Right ventricle myocardium inferior (tissue), 1 donor: ENCODE measurements around the gene PACS1. TPM values are rescaled to one million over a fixed set of nuclear protein-coding genes. Genes with fewer than 3 reads are reported as not detected.
"Not testable (repeated sequence)": the region's sequence is repeated elsewhere in the genome, so short reads cannot be mapped to it uniquely, and the experiment has no call there.

ENCODE experiments used
- ATAC-seq: fragments of 200-7000 bp; cut with Tn5 transposase; one replicate; pipeline ENCODE4 v1.9.1; 2020; ENCODE audit warnings: mild to moderate bottlenecking, moderate library complexity
- DNase-seq: peaks from one replicate; pipeline ENCODE4 v3.0.0; 2021; ENCODE audit errors: missing footprints
- intact Hi-C: fragments of 100-400 bp; cut with DNase I; formaldehyde crosslinking; loops from one replicate; pipeline ENCODE4 v1.11.0; 2022
- total RNA-seq: library from RNA; stranded (reverse); fragmentation: NEBNext Ultra II Directional; extraction: Animal tissue kit (Norgen Biotek cat#: 25700); gene quantifications from one replicate; pipeline ENCODE4 v1.2.1, GENCODE V29; 2021
- donor health status: DM: no; HTN: yes; CAD: no; lungs with severe emphysema.

The PACS1 gene
- total RNA-seq, 1 donor from 2014 or later: 50.7 TPM

DNA sequence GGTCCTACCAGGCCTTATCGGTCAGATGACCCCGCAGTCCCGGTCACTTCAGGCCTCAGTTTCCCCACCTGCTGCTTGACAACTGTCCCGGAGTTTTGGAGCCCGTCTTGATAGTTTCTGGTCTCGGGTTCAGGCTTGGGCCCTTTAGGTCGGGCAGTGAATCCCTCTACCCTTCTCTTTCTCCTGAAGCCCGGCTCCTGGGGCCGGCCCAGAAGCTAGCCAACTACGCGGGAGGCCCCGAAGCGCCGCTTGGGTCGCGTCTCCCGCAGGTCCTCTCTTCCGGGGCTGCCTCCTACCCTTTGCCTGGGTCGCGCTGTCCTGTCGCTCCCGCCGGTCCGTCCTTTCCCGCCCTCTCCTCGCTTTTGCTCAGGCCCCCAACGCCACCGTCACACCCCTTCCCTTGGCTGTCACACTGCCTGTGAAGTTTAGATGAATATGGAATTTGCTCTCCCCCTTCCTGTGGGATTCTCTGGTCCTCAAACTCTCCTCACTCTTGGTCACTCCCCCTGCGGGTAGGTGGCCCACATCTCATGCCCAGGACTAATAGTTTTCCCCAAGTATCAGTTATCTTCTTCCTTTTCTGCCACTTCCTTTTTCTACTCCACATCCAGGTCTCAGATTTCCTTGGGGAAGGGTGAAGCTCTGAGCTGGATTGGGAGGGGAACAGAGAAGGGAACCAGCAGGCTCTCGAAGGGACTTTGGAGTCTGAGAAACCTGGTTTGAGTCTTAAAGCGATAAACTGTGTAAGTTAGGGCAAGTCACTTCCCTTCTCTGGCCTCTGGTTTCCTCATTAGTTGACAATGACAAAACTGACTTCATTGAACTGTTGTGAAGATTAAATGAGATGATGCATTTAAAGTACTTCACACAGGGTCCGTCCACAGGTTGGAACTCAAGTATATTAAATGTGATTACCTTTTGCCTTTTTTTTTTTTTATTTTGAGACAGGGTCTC is 199.2 kb downstream of the PACS1 start:
- no peak for ATAC-seq
- no peak for DNase-seq
- intact Hi-C loops: no loop called here

DNA sequence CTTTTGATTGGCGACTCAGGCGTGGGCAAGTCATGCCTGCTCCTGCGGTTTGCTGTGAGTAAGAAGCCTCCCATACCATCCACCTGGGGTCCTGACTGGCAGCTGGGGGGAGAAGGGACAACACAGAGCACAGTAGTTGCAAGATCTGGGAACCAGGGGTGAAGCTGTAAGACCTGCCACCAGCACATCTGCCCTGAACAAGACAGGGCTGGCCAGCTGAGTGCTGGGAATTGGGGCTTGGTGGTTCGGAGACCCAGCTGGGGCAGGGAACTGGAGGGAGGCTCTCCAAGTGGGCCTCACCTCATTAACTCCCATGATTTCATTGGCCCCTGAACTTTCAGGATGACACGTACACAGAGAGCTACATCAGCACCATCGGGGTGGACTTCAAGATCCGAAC is 201.7 kb downstream of the PACS1 start:
- ATAC-seq: no peak
- intact Hi-C loops: no loop called here
- DNase-seq: no peak

GRCh38 chr11:66272596-66272995 is 202.5 kb downstream of the PACS1 start:
- DNase-seq (no peak), ATAC-seq (no peak)
- intact Hi-C loops: no loop called here

GRCh38 chr11:66274219-66274618 is 204.1 kb downstream of the PACS1 start:
- intact Hi-C loops: no loop called here
- no peak for DNase-seq
- no peak for ATAC-seq

GRCh38 chr11:66275396-66275795 is 205.3 kb downstream of the PACS1 start:
- no peak for ATAC-seq
- intact Hi-C loops: no loop called here

GRCh38 chr11:66275984-66276612 is 206.0 kb downstream of the PACS1 start:
- DNase-seq: no peak
- intact Hi-C loops: no loop called here
- ATAC-seq: no peak

More at GRCh38 chr11:66275396-66275795, 205.3 kb downstream of the PACS1 start:
- DNase-seq: no peak

- intact Hi-C loops, ATAC-seq, DNase-seq: not testable (repeated sequence)
Observed at GRCh38 chr11:66276619-66277018, 206.5 kb downstream of the PACS1 start.

DNA sequence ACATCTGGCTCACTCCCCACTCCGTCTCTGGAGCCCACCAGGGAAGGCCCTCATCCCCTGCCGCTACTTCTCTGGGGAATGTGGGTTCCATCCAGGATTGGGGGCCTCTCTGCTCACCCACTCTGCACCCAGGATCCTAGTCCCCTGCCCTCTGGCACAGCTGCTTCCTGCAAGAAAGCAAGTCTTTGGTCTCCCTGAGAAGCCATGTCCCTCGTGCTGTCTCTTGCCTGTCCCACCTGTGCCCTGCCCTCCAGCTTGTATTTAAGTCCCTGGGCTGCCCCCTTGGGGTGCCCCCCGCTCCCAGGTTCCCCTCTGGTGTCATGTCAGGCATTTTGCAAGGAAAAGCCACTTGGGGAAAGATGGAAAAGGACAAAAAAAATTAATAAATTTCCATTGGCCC is 207.0 kb downstream of the PACS1 start:
- DNase-seq, intact Hi-C loops, ATAC-seq: not testable (repeated sequence)

DNA sequence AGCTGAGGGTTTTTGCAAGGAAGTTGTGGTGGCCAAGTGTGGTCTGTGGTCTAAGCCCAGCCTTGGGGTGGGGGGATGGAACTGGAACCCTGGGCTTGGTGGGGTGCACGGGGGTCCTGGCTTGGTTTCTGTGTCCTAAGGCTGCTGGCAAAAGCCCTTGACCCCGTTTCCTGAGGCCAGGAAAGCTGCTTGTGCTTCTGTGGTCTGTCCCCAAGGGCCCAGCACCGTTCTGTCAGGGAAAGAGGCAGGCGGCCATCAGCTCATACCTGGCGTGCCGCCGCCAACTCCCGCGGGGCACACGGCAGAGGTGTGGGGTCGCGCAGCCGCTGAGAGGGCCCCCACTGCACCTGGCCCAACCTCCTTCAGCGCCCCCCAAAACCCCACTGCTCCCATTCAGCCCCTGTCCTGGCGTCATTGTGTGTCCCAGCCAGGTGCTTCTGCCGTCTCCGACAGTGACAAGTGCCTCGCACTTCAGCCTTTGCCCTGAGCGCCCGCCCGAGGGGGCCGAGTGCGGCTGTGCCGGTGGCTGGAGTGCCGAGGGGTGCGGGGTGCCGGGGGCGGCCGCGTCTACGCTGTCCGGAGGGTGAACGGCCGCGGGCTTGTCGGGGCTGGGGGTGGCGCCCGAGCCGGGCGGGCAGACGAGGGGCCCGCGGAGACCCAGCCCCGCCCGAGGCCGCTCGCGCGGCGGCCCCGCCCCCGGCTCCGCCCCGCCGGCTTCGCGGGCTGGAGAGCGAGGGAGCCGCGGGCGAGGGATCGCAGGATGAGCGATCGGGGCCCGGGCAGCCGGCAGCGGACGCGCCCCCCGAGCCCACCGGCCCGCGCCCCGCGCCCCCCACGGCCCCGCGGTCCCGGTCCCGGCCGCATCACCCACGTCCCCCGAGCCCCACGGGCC is 207.6 kb downstream of the PACS1 start, which contains the start of gene CNIH2:
Gene CNIH2, plus strand, starts transcription at position 705 of the 892 bp plus-strand sequence. CDS start 282 bp downstream, outside the sequence.
- ATAC-seq (peak; percentile 12), DNase-seq (no peak)
- intact Hi-C loops: no loop called here

GRCh38 chr11:66278363-66279091 is 208.5 kb downstream of the PACS1 start:
- intact Hi-C loops: no loop called here
- DNase-seq: no peak
- ATAC-seq: no peak

DNA sequence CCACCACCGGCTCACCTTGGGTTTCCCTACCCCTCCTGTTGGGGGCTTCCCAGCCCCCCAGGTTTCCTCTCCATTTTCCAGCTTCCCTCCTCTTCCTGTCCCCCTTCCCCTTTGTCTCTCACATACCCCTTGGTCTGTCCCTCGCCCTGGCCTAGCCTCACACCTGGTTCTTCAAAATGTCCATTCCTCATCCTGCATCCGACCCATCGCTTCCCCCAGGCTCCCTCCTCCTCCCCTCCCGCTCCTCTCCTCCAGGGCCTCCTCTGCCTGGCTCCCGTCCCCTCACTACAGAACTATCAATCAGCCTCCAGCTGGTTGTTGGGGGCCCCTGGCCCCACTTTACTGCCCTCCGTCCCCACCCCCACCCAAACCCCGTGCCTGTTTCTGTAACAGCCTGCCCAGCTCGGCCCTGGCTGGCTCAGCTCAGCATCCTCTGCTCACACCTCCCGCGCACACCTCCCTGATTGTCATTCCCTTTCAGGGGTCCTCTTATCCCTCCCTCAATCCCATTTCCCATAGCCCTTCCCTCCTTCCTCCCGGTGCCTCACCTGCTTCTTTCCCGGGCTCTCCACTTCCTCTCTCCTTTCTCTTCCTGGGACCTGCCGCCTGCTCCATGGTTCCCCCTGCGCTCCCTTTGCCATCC is 209.1 kb downstream of the PACS1 start:
- intact Hi-C loops: no loop called here
- DNase-seq: no peak

DNA sequence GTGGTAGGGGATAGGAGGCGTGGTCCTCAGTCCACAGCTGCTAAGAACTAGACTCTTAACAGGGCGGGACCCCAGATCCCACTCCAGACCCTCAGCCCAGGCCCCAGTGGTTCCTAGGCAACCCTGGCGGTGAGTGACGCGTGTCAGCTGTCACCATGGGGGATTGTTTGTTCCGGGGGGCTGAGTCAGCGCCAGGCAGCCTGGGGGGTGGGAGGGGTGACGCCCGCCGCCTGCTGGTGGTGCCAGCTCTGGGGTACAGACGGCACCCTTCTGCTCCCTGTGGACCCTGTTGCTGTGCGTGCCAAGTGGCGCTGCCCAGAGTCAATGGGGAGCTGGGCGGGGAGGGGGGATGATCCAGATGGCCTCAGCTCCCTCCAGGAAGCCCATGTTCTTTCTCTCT is 210.4 kb downstream of the PACS1 start:
- DNase-seq (no peak), ATAC-seq (no peak)
- intact Hi-C loops: no loop called here

More for the DNA sequence above, 209.1 kb downstream of the PACS1 start:
- no peak for ATAC-seq

GRCh38 chr11:66281001-66281400 is 210.9 kb downstream of the PACS1 start:
- DNase-seq: no peak
- ATAC-seq: no peak
- intact Hi-C loops: no loop called here

- intact Hi-C loops: loop anchor here (1.0 kb wide), 1 partner anchor 60 kb away; no protein-coding TSS in a partner anchor
- ATAC-seq: no peak
- DNase-seq: no peak
Observed at GRCh38 chr11:66281776-66282467, 211.8 kb downstream of the PACS1 start.

GRCh38 chr11:66282468-66283455 is 212.7 kb downstream of the PACS1 start:
- intact Hi-C loops: loop anchor here (1.0 kb wide), 1 partner anchor 60 kb away; no protein-coding TSS in a partner anchor
- DNase-seq (peak; percentile 99), ATAC-seq (peak; percentile 84)
